WTC11 (cell line): Measurements from ENCODE around the gene FHOD3. TPM values are rescaled to one million over a fixed set of nuclear protein-coding genes. Genes with fewer than 3 reads are reported as not detected.

ENCODE experiments used
- ATAC-seq: fragments of 200-7000 bp; cut with Tn5 transposase; 2 replicates; pipeline ENCODE4 v1.10.0; 2021; ENCODE audit warnings: mild to moderate bottlenecking, moderate library complexity
- CTCF ChIA-PET: fragments of 300-600 bp; sonication (Branson Sonifier 250); formaldehyde crosslinking; loops from one replicate; lab custom pipeline; 2021; ENCODE audit warnings: antibody characterized with exemption; lab: Charles Lee
- POLR2A ChIA-PET: fragments of 350-600 bp; sonication (Branson Sonifier 250); formaldehyde crosslinking; loops from one replicate; lab custom pipeline; 2021; ENCODE audit warnings: antibody characterized with exemption; lab: Charles Lee
- DNase-seq: peaks from one replicate; pipeline ENCODE4 v3.0.0; 2021; ENCODE audit warnings: low spot score
- H3K27ac Mint-ChIP-seq: 2 replicates; pipeline ENCODE4 v1.8.0; 2021; ENCODE audit warnings: mixed read lengths
- H3K27me3 Mint-ChIP-seq: 2 replicates; pipeline ENCODE4 v1.8.0; 2021; ENCODE audit warnings: low read depth, mild to moderate bottlenecking, moderate library complexity, mixed read lengths
- H3K36me3 Mint-ChIP-seq: 2 replicates; pipeline ENCODE4 v1.8.0; 2021; ENCODE audit warnings: mixed read lengths
- H3K4me1 Mint-ChIP-seq: 2 replicates; pipeline ENCODE4 v1.8.0; 2022; ENCODE audit warnings: mixed read lengths
- H3K4me3 Mint-ChIP-seq: 2 replicates; pipeline ENCODE4 v1.8.0; 2021; ENCODE audit warnings: mild to moderate bottlenecking, moderate library complexity, mixed read lengths
- H3K9me3 Mint-ChIP-seq: 2 replicates; pipeline ENCODE4 v1.8.0; 2021; ENCODE audit warnings: mixed read lengths
- E2F4 ChIP-seq: sonication (generic); formaldehyde crosslinking; IDR thresholded peaks from 2 replicates; pipeline ENCODE4 v1.8.1; 2022; ENCODE audit warnings: low read depth, mild to moderate bottlenecking, moderate library complexity, missing genetic modification reagents, borderline replicate concordance
- ELF4 ChIP-seq: sonication (generic); formaldehyde crosslinking; IDR thresholded peaks from 2 replicates; pipeline ENCODE4 v1.8.1; 2022; ENCODE audit warnings: low read depth, mild to moderate bottlenecking, moderate library complexity, missing genetic modification reagents
- ETV6 ChIP-seq: sonication (generic); formaldehyde crosslinking; IDR thresholded peaks from 2 replicates; pipeline ENCODE4 v1.8.1; 2022; ENCODE audit warnings: mild to moderate bottlenecking, missing genetic modification reagents
- FOXK1 ChIP-seq: sonication (generic); formaldehyde crosslinking; IDR thresholded peaks from 2 replicates; pipeline ENCODE4 v1.8.0; 2022; ENCODE audit warnings: mild to moderate bottlenecking, moderate library complexity, missing genetic modification reagents
- GABPB1 ChIP-seq: sonication (generic); formaldehyde crosslinking; IDR thresholded peaks from 2 replicates; pipeline ENCODE4 v1.8.1; 2023; ENCODE audit warnings: mild to moderate bottlenecking, missing genetic modification reagents
- IRF1 ChIP-seq: sonication (generic); formaldehyde crosslinking; IDR thresholded peaks from 2 replicates; pipeline ENCODE4 v1.8.0; 2023; ENCODE audit warnings: missing genetic modification reagents
- JAZF1 ChIP-seq: fragments of 250-450 bp; sonication (Bioruptor Pico); IDR thresholded peaks from 2 replicates; pipeline ENCODE4 v1.9.0; 2021; ENCODE audit warnings: moderate library complexity, mild to moderate bottlenecking, inconsistent platforms
- NFYB ChIP-seq: sonication (generic); formaldehyde crosslinking; conservative IDR thresholded peaks from 2 replicates; pipeline ENCODE4 v1.8.0; 2022; ENCODE audit warnings: low read depth, missing genetic modification reagents
- NR1H2 ChIP-seq: sonication (generic); formaldehyde crosslinking; IDR thresholded peaks from 2 replicates; pipeline ENCODE4 v1.9.0; 2021; ENCODE audit warnings: mild to moderate bottlenecking, moderate library complexity, missing genetic modification reagents
- OVOL2 ChIP-seq: fragments of 250-450 bp; sonication (Bioruptor Pico); IDR thresholded peaks from 2 replicates; pipeline ENCODE4 v1.9.0; 2021; ENCODE audit warnings: mild to moderate bottlenecking, borderline replicate concordance
- TCF7 ChIP-seq: sonication (generic); formaldehyde crosslinking; IDR thresholded peaks from 2 replicates; pipeline ENCODE4 v1.8.0; 2022; ENCODE audit warnings: mild to moderate bottlenecking, low read depth, missing genetic modification reagents, moderate library complexity
- TP53 ChIP-seq: sonication (generic); formaldehyde crosslinking; IDR thresholded peaks from 2 replicates; pipeline ENCODE4 v1.8.1; 2023; ENCODE audit warnings: mild to moderate bottlenecking, missing genetic modification reagents
- ZNF396 ChIP-seq: fragments of 250-450 bp; sonication (Bioruptor Pico); IDR thresholded peaks from 2 replicates; pipeline ENCODE4 v1.8.0; 2021; ENCODE audit warnings: mild to moderate bottlenecking, moderate library complexity, borderline replicate concordance
- ZNF416 ChIP-seq: fragments of 250-450 bp; sonication (Bioruptor Pico); IDR thresholded peaks from 2 replicates; pipeline ENCODE4 v1.9.0; 2021; ENCODE audit warnings: mild to moderate bottlenecking, inconsistent platforms
- ZSCAN18 ChIP-seq: fragments of 250-450 bp; sonication (Bioruptor Pico); IDR thresholded peaks from 2 replicates; pipeline ENCODE4 v2.1.2; 2022; ENCODE audit warnings: mild to moderate bottlenecking, moderate library complexity
- total RNA-seq: library from RNA; stranded (reverse); gene quantifications from 3 replicates; pipeline ENCODE4 v1.2.3, GENCODE V29; 2021
- TF ChIP-seq, protein P1 (sequence below): sonication (generic); formaldehyde crosslinking; IDR thresholded peaks from 2 replicates; pipeline ENCODE4 v1.8.1; 2023; ENCODE audit warnings: mild to moderate bottlenecking, missing genetic modification reagents
- TF ChIP-seq, protein P2 (sequence below): sonication (generic); formaldehyde crosslinking; IDR thresholded peaks from 2 replicates; pipeline ENCODE4 v1.8.1; 2022; ENCODE audit warnings: mild to moderate bottlenecking, moderate library complexity, missing genetic modification reagents
- TF ChIP-seq, protein P3 (sequence below): fragments of 250-450 bp; sonication (Bioruptor Pico); IDR thresholded peaks from 2 replicates; pipeline ENCODE4 v1.9.0; 2021; ENCODE audit warnings: mild to moderate bottlenecking

FHOD3 gene
- total RNA-seq, 1 experiment from 2014 or later = 3.8 TPM

DNA sequence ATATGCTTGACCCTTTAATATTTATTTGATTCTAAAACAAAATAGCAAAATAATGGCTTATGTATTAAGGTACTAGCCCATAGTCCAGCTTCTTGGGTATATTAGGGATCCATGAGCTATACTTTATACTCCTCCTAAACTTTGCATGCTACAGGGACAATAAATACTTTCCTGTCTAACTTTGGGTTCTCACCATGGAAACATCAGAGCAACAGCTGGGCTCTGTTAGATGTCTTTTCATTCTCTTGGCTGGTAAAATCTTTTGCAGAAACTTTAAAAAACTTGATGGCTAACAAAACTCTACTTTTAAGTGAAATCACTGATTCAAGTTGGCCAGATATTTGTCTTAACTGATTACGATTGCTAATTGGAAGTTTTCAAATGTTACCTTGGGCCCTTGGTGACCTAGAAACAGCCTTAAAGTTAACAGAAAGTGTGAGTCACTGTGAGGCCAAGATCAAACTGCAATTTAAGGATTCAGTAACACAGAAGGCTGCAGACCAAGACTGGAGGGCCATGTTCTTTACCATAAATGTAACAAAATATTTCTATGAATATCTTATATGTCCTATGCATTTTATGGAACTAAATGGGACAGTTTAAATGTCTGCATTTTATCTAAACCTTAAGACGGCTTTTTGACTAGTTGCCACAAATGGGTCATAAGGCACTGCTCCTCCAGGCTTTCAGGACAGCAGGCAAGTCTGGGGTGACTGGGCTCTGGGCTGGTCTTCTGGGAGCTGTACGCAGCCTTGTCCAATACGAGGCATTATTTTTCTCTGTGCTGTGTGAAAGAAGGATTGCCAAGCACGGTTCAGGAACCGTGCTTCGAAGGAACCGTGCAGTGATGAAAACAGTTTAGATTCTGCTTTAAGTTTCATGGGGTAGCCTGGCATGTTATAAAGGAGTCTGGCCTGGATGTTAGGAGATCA, 342.8 kb downstream of the FHOD3 start:
- no peaks in the 10 kb centered on the region; the same call in 1 of the 2 replicates for H3K9me3 Mint-ChIP-seq
- ATAC-seq (no peak), DNase-seq (no peak)
- no peak overlapping the region for H3K27ac Mint-ChIP-seq
- ChIA-PET POLR2A (no interaction called here), CTCF (interaction anchor here (0.8 kb wide), 1 partner anchor 15 kb away, joined by 3 read pairs; no protein-coding TSS in a partner anchor)
- H3K36me3 Mint-ChIP-seq = no peaks in the 10 kb centered on the region
- peaks cover 4% of the 10 kb centered on the region for H3K4me1 Mint-ChIP-seq
- TF ChIP-seq ELF4 (no peak), ZNF396 (CRISPR knock-in tag) (no peak), ZNF416 (no peak), E2F4 (CRISPR knock-in tag) (no peak), ZSCAN18 (CRISPR knock-in tag) (no peak), TP53 (CRISPR knock-in tag) (no peak), GABPB1 (CRISPR knock-in tag) (no peak), JAZF1 (no peak), TCF7 (CRISPR knock-in tag) (no peak), IRF1 (CRISPR knock-in tag) (no peak), OVOL2 (CRISPR knock-in tag) (no peak), ETV6 (no peak), NFYB (CRISPR knock-in tag) (no peak)
- TF ChIP-seq, protein P1, sequence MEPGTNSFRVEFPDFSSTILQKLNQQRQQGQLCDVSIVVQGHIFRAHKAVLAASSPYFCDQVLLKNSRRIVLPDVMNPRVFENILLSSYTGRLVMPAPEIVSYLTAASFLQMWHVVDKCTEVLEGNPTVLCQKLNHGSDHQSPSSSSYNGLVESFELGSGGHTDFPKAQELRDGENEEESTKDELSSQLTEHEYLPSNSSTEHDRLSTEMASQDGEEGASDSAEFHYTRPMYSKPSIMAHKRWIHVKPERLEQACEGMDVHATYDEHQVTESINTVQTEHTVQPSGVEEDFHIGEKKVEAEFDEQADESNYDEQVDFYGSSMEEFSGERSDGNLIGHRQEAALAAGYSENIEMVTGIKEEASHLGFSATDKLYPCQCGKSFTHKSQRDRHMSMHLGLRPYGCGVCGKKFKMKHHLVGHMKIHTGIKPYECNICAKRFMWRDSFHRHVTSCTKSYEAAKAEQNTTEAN (CRISPR knock-in tag) = no peak
- TF ChIP-seq, protein P2, sequence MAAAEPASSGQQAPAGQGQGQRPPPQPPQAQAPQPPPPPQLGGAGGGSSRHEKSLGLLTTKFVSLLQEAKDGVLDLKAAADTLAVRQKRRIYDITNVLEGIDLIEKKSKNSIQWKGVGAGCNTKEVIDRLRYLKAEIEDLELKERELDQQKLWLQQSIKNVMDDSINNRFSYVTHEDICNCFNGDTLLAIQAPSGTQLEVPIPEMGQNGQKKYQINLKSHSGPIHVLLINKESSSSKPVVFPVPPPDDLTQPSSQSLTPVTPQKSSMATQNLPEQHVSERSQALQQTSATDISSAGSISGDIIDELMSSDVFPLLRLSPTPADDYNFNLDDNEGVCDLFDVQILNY (CRISPR knock-in tag) = no peak
- TF ChIP-seq, protein P3, sequence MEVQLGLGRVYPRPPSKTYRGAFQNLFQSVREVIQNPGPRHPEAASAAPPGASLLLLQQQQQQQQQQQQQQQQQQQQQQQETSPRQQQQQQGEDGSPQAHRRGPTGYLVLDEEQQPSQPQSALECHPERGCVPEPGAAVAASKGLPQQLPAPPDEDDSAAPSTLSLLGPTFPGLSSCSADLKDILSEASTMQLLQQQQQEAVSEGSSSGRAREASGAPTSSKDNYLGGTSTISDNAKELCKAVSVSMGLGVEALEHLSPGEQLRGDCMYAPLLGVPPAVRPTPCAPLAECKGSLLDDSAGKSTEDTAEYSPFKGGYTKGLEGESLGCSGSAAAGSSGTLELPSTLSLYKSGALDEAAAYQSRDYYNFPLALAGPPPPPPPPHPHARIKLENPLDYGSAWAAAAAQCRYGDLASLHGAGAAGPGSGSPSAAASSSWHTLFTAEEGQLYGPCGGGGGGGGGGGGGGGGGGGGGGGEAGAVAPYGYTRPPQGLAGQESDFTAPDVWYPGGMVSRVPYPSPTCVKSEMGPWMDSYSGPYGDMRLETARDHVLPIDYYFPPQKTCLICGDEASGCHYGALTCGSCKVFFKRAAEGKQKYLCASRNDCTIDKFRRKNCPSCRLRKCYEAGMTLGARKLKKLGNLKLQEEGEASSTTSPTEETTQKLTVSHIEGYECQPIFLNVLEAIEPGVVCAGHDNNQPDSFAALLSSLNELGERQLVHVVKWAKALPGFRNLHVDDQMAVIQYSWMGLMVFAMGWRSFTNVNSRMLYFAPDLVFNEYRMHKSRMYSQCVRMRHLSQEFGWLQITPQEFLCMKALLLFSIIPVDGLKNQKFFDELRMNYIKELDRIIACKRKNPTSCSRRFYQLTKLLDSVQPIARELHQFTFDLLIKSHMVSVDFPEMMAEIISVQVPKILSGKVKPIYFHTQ (CRISPR knock-in tag) = no peak
- no peaks in the 10 kb centered on the region for H3K27me3 Mint-ChIP-seq
- no peak overlapping the region for H3K4me3 Mint-ChIP-seq

- no peak for DNase-seq
- ChIA-PET POLR2A (no interaction called here), CTCF (no interaction called here)
- no peak overlapping the region for H3K27ac Mint-ChIP-seq
- no peaks in the 10 kb centered on the region for H3K27me3 Mint-ChIP-seq
- H3K4me3 Mint-ChIP-seq = no peak overlapping the region
- H3K4me1 Mint-ChIP-seq = no peaks in the 10 kb centered on the region
- H3K9me3 Mint-ChIP-seq = no peaks in the 10 kb centered on the region; the same call in 1 of the 2 replicates
- no peak for ATAC-seq
- TF ChIP-seq FOXK1 (no peak), TCF7 (CRISPR knock-in tag) (no peak), OVOL2 (CRISPR knock-in tag) (no peak), JAZF1 (no peak), NR1H2 (CRISPR knock-in tag) (no peak)
- H3K36me3 Mint-ChIP-seq = no peaks in the 10 kb centered on the region
Observed at GRCh38 chr18:36643061-36643460, 345.5 kb downstream of the FHOD3 start.
